ENCODE results near the gene C19orf67.

DNA sequence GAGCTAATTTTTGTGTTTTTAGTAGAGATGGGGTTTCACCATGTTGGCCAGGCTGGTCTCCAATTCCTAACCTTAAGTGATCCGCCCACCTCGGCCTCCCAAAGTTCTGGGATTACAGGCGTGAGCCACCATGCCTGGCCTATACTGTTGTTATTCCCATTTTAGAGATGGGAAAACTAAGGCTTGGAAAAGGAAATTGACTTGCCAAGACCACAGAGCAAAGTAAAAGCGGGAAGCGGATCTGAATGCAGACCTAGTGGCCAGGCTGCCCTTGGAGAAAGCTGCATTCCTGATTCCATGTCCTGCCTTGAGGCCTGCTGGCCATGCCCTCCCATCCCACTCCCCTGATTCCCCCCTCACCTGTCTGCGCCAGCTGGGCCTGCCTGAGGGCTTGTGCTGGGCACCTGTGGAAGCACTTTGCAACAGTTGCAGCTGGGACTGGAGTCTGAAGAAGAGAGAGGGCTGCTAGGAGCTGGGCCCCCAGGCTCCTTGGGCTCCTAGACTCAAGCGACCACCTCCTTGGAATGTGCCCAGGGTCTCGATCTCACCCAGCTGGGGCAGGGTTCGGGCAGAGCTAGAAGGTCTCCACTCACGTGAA, 29.4 kb downstream of the C19orf67 start:
- TF ChIP-seq, protein P1, sequence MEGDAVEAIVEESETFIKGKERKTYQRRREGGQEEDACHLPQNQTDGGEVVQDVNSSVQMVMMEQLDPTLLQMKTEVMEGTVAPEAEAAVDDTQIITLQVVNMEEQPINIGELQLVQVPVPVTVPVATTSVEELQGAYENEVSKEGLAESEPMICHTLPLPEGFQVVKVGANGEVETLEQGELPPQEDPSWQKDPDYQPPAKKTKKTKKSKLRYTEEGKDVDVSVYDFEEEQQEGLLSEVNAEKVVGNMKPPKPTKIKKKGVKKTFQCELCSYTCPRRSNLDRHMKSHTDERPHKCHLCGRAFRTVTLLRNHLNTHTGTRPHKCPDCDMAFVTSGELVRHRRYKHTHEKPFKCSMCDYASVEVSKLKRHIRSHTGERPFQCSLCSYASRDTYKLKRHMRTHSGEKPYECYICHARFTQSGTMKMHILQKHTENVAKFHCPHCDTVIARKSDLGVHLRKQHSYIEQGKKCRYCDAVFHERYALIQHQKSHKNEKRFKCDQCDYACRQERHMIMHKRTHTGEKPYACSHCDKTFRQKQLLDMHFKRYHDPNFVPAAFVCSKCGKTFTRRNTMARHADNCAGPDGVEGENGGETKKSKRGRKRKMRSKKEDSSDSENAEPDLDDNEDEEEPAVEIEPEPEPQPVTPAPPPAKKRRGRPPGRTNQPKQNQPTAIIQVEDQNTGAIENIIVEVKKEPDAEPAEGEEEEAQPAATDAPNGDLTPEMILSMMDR (conservative IDR thresholded peaks at IDR 0.05; ENCODE audit: low read depth, low read length), result no peak
- no peak for TF ChIP-seq EZH2 (IDR thresholded peaks at IDR 0.05; ENCODE audit: low read length, unreplicated experiment)
